ENCODE measurements around the gene PAN3.

The PAN3 gene

GRCh38 chr13:28313579-28313978, 175.2 kb downstream of the PAN3 start:
- DNase-seq (ENCODE audit: low read depth) = no peak

- no peak for DNase-seq (ENCODE audit: low read depth)
These were observed 176.5 kb downstream of the PAN3 start for GRCh38 chr13:28314879-28315278.

GRCh38 chr13:28316129-28316528, 177.8 kb downstream of the PAN3 start:
- no peak for DNase-seq (ENCODE audit: low read depth)

GRCh38 chr13:28316836-28317235, 178.5 kb downstream of the PAN3 start:
- no peak for DNase-seq (ENCODE audit: low read depth)

GRCh38 chr13:28318496-28318895, 180.2 kb downstream of the PAN3 start:
- no peak for DNase-seq (ENCODE audit: low read depth)

GRCh38 chr13:28319528-28319927, 181.2 kb downstream of the PAN3 start:
- no peak for DNase-seq (ENCODE audit: low read depth)

GRCh38 chr13:28320209-28320608, 181.9 kb downstream of the PAN3 start:
- DNase-seq (ENCODE audit: low read depth) = no peak

- no peak for DNase-seq (ENCODE audit: low read depth)
These were observed 182.7 kb downstream of the PAN3 start for GRCh38 chr13:28320884-28321574.

GRCh38 chr13:28321756-28322155, 183.4 kb downstream of the PAN3 start:
- no peak for DNase-seq (ENCODE audit: low read depth)

- DNase-seq (ENCODE audit: low read depth) = no peak
These were observed 184.0 kb downstream of the PAN3 start for GRCh38 chr13:28322256-28322905.

GRCh38 chr13:28324181-28324789, 185.9 kb downstream of the PAN3 start:
- DNase-seq (ENCODE audit: low read depth) = peak; percentile 4

- DNase-seq (ENCODE audit: low read depth) = no peak
These were observed 186.7 kb downstream of the PAN3 start for GRCh38 chr13:28325022-28325421.

GRCh38 chr13:28326056-28326455, 187.7 kb downstream of the PAN3 start:
- no peak for DNase-seq (ENCODE audit: low read depth)

GRCh38 chr13:28327373-28328270, 189.3 kb downstream of the PAN3 start:
- DNase-seq (ENCODE audit: low read depth) = no peak

GRCh38 chr13:28328271-28328607, 189.9 kb downstream of the PAN3 start:
- no peak for DNase-seq (ENCODE audit: low read depth)

- DNase-seq (ENCODE audit: low read depth) = no peak
These were observed 191.2 kb downstream of the PAN3 start for GRCh38 chr13:28329395-28330158.

- no peak for DNase-seq (ENCODE audit: low read depth)
These were observed 195.0 kb downstream of the PAN3 start for GRCh38 chr13:28333204-28333881.

GRCh38 chr13:28336193-28336657, 197.9 kb downstream of the PAN3 start:
- no peak for DNase-seq (ENCODE audit: low read depth)

- no peak for DNase-seq (ENCODE audit: low read depth)
These were observed 199.0 kb downstream of the PAN3 start for GRCh38 chr13:28337166-28338005.

- no peak for DNase-seq (ENCODE audit: low read depth)
These were observed 199.7 kb downstream of the PAN3 start for GRCh38 chr13:28338006-28338574.

All from activated T-helper 9 cell treated with anti-CD3 and anti-CD28 coated beads, Interleukin-2, amount 50 U/mL, for 16 hours (primary cell).